Measurements from ENCODE around the gene XDH.

Gene XDH

DNA sequence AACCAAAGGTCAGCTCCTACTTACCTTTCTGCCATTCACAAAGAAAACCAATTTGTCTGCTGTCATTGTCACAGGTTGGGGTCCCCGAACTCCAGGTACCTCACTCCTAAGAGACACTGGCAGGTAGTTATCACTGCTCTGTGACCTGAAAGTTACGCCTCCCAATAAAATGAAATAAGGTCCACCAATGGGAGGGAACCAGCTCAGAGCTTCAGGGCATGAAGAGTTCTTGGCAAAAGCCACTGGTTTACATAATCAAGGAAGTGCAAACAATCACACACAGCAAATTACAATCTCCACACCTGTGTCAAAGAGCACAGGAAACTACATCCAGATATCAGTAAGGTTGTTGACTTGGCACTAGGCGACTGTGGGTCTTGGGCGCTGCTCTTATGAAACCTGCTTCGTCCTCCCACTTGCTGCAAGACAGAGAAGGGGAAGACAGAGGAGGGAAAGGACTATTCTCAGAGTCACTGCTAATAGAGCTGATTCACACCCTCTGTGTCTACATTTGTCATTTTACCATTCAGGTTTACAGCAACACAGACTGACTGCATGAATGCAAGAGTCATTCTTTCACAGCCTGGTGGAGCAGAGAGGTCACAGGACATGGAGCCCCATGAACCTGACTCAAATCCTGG is at the start of gene XDH:
XDH (minus strand) TSS at position 142 of the 641 bp plus-strand sequence; CDS start at position 66, 76 bp downstream.
- DNase-seq (ENCODE audit: low spot score): no peak

DNA sequence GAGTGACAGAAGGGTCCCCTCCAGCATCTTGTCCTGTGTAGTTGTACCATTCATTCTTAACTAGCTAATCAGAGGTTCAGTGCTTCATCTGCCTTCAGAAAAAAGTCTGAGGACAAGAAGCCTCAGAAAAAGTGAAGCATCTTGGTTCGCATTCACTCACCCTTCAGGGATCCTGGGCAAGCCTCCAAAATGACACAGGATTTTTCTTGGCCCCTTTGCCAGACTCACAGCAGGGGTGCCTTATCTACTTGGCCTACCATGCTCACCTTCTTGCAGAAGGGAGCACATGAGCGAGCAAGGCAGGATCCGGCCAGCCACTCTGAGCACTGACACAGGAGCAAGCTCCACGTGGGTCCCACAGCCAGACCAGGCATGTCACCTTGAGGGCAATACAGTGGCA is 43.1 kb upstream of the XDH start:
- no peak for DNase-seq (ENCODE audit: low spot score)

GRCh38 chr2:31446848-31447247 is 32.3 kb upstream of the XDH start:
- peak; percentile 31 for DNase-seq (ENCODE audit: low spot score)

DNA sequence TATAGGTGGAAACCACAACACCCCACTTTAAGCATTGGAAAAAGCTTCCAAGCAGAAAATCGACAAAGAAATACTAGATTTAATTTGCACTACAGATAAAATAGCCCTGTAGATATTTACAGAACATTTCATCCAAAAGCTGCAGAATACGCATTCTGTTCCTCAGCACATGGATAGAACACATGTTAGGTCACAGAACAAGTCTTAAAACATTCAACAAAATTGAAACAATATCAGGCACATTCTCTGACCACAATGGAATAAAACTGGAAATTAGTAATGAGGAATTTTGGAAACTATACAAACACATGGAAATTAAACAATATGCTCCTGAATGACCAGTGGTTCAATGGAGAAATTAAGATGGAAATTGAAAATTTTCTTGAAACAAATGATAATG is 27.8 kb upstream of the XDH start:
- no peak for DNase-seq (ENCODE audit: low spot score)

DNA sequence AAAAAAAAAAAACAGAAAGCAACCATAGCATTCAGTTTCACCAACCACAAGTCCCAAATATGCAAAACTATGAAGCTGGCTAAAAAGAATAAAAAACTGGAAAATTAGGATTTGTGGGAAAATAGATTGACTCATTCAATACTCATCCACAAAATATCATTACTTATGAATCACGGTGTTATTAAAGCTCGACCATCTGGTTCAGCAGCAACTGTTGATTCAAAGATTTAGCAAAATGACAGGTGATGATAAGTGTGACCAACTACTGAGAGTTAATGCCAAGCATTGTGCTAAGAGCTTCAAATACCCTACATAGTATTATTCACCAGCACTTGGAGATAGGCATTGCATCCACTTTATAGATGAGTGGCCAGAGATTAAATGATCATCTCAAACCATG is 26.2 kb upstream of the XDH start:
- peak; percentile 36 for DNase-seq (ENCODE audit: low spot score)

DNA sequence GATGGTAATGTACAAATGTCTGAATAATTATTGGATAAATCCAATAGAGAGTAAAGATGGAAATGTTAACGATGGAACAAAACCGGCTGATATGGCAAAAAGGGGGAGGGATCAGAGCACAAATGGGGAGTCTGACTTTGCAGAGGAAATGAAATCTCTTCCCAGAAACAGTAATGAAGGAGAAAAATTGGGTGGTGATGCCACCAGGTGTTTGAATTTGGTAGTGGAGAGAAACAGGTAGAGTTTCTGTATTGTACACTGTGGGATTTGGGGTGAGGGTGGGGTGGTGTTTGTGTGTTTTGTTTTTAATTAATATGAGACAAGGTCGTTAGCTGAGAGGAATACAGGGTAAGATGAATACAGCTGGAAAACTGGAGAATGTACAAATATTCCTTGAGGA is 20.4 kb upstream of the XDH start:
- DNase-seq (ENCODE audit: low spot score): no peak

- DNase-seq (ENCODE audit: low spot score): no peak
These were observed 19.0 kb upstream of the XDH start for GRCh38 chr2:31433541-31433940.

DNA sequence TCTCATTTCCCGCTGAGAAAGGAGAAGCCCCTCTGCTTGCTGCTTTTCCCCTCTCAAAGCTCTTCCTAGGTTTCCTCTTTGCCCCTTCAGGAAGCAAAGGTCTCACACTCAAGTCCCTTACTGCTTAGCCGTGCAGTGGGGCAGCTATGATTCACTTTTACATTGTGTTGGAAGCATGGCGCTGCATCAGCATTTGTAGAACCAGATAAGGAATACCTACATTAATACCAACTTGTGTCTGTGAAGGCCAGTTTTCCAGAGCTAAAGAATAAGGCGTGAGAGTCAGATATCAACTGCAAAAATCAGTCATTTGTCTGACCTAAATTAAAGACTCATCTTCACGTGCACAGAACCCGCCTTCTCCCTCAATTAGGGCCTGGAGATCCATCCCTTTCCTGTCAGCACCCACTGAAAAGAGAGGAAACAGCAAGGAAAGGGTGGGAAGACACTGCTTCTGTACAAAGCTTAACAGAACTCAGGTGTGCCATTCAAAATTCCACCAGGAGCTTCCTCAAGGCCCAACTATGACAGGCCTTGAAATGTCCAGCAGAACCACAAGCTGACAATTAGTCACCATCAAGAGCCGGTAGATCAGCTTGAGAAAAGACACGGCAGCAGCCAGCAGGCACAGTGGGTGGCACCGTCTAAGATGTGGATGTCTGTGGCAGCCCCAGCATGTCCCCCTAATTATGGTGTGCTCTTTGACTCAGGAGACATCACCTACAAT is 16.1 kb upstream of the XDH start:
- DNase-seq (ENCODE audit: low spot score): no peak

- DNase-seq (ENCODE audit: low spot score): no peak
These were observed 15.4 kb upstream of the XDH start for GRCh38 chr2:31429759-31430438.

DNA sequence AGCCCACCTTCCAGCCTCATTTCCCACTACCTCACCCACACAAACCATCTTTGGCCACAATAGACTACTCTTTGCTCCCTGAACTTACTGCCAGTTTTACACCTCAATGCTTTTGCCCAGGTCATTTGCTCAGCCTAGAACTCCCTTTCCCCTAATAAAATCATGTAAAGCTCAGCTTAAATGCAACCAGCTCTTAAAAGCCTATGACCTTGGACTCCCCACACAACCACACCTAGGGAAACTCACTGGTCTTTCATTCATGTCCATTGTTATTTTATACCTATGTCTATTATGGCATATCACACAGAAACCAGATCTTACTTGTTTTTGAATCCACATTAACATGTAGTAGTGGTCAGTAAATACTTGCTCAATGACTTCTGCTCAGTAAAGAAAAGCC is 14.5 kb upstream of the XDH start:
- DNase-seq (ENCODE audit: low spot score): no peak

- no peak for DNase-seq (ENCODE audit: low spot score)
These were observed 13.5 kb upstream of the XDH start for GRCh38 chr2:31428001-31428418.

- DNase-seq (ENCODE audit: low spot score): no peak
These were observed 11.6 kb upstream of the XDH start for GRCh38 chr2:31426096-31426495.

DNA sequence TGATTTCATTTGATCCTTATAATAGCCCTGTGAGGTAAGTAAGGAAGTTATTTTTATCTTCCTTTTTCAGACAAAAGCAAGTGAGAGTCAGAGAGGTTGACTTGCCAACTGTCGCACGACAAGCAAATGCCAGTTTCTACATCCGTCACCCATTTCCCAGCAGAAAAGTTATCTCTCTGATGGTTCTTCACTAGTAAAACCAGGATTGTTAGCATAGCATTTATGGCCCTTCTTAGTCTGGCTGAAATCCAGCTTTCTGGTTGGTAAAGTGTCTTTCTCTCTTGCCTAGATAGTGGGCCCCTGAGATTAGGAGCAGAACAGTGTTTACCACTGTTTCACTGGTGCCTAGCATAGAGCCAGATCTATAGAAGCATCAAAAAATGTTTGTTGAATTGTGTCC is 7.1 kb upstream of the XDH start:
- no peak for DNase-seq (ENCODE audit: low spot score)

DNA sequence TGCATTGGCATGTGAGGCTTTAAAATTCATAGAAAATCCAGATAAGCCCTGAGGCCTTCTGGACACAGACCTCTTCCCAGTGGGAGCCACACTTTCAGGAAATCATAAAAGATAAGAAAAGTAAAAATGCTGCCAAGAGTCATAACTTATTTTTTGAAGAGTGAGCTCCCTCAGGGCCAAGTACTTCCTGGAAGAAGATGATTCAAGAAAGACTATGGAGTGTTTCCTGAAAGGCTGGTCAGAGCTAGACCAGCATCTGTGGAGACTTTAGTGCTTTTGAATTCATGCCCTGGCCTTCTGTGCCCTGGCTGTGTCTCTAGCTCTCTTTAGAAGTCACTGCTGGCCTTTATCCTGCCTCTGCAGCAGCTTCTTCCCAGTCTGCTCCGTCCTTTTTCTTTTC is 6.4 kb upstream of the XDH start:
- no peak for DNase-seq (ENCODE audit: low spot score)

- no peak for DNase-seq (ENCODE audit: low spot score)
These were observed 4.8 kb upstream of the XDH start for GRCh38 chr2:31419386-31419785.

GRCh38 chr2:31415421-31415820 is 879 bp upstream of the XDH start:
- no peak for DNase-seq (ENCODE audit: low spot score)

DNA sequence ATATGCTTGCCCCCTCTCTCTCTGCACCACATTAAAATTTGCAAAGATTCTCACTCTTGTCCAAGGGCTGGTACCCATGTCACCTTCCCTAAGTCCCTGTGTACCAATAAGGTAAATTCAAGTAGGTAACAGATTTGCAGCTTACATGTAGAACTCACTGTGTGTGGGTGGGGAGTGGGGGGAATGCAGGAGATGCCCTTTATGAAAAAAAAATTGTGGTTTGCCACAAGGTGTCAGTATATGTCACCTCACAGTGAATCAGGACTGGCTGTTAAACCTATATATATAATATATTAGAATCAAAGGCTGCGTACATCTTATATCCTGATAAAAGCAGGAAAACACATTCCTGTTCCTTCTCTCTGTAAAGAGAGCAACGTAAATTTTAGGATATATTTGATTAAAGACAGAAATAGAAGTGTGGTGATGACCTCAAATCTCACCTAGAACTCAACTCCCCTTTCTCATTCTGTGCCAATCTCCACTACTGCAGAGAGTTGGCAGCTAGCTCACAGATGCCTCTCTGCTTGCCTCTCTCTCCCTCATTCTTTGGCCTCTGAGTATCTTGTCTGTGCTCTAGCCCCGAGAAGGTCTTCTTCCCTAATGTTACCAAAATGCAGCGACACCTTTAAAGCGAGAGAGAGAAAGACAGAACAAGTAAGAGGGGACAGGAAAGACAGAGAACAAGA is 536 bp downstream of the XDH start:
- DNase-seq (ENCODE audit: low spot score): no peak

DNA sequence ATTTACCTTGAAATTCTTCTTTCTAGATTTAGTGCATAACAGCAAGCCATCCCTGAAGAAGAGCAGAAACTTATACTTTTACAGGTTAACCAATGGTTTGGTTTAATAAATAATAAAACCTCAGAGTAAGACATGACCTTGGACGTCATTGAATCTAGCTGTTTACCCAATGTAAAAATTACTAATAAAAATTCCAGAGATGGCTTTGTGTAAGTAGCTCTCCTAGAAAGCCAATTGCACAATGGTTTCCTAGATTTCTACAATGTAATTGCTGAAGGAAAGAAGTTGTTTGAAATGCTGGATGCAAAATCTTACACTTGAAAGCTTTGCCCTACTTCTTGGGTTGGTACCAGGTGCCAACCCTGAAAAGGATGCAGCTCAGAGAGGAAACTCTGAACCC is 1.5 kb downstream of the XDH start:
- DNase-seq (ENCODE audit: low spot score): no peak

DNA sequence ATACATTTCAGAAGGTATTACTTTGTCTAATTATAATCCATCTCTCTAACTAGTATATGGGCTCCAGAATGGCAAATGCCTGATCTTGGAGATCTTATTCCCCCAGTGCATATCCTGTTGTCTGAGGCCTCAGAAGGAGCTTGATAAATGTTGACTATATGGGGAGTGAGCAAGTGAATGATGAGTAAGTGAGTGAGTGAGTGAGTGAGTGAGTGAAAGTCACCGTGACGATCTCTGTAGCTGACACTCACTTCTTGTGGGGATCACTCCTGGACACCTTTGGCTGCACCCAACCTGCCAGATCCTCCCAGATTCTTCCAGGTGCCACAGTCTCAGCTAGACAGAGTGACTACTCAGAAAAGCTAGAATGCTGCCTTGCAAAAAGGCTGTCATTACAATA is 2.8 kb downstream of the XDH start:
- DNase-seq (ENCODE audit: low spot score): no peak

DNA sequence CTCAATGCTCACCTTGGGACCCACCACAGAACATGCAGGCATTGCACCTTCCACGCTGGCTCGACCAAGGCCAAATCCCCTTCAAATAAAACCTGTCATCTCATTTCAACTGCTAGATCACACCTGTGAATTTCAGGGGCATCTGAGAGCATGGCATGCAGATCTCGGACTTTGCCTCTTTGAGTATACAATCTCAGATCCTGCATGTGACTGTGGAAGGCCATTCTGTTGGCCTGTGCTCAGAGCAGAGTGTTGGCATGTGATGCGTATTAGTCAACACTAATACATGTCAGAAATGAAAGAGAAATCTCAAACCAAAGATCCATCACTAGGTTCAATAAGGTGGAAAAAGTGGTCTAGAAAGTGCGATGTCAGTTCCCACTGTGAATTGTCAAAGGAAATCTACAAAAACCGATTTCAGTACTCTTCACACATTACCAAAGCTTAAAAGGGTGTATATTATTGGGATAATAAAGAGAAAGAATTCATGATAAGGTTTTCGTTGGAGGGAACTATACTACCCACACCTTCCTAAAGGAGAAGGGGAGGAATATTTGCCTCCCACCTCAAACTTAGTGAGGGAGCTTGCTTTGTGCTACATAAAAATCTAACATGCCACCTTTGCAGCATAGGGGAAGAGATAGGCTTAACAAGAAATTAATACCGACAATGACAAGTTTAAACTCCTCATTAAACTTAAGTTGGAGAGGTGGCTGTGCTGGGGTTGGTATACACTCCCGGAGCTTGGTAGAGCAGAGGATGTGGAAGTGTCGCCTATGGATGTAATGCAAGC is 7.8 kb downstream of the XDH start:
- no peak for DNase-seq (ENCODE audit: low spot score)

- DNase-seq (ENCODE audit: low spot score): no peak
These were observed 9.7 kb downstream of the XDH start for GRCh38 chr2:31404827-31405226.

- no peak for DNase-seq (ENCODE audit: low spot score)
These were observed 10.2 kb downstream of the XDH start for GRCh38 chr2:31404302-31404701.

Data from AG08396 (cell line).